NCI-H345 treated with DMSO at 0.1 percent for 48 hours (cell line): ENCODE measurements around the gene NAT14.
"Not testable (repeated sequence)": the region's sequence is repeated elsewhere in the genome, so short reads cannot be mapped to it uniquely, and the experiment has no call there.

Experiments
- DNase-seq: peaks from one replicate; lab custom pipeline; 2025; ENCODE audit not compliant: unreplicated experiment; lab: John Stamatoyannopoulos, UW

Gene NAT14

GRCh38 chr19:55534280-55534679, 49.3 kb downstream of the NAT14 start:
- not testable (repeated sequence) for DNase-seq

GRCh38 chr19:55535173-55535964, 50.4 kb downstream of the NAT14 start:
- no peak for DNase-seq

GRCh38 chr19:55535965-55536350, 51.0 kb downstream of the NAT14 start:
- no peak for DNase-seq

- no peak for DNase-seq
These were observed 51.4 kb downstream of the NAT14 start for GRCh38 chr19:55536366-55536765.
